Esophagus (tissue), 2 donors: ENCODE data around the gene ZNF84. TPM values are rescaled to one million over a fixed set of nuclear protein-coding genes. Genes with fewer than 3 reads are reported as not detected.

ENCODE experiments used
- H3K27ac ChIP-seq, 2 donors: one replicate each; pipeline ENCODE4 v1.5.1; 2013; ENCODE audit warnings: low read depth in 2 of 2, mild to moderate bottlenecking in 2 of 2, inconsistent platforms in 1 of 2, low read length in 1 of 2, moderate library complexity in 1 of 2
- H3K27me3 ChIP-seq, 2 donors: one replicate each; pipeline ENCODE4 v1.6.1; 2013; ENCODE audit warnings: low read length in 2 of 2, control low read depth in 1 of 2, mild to moderate bottlenecking in 1 of 2; ENCODE audit not compliant: insufficient read depth in 2 of 2, control insufficient read depth in 1 of 2
- H3K36me3 ChIP-seq, 2 donors: one replicate each; pipeline ENCODE4 v1.6.1; 2013; ENCODE audit warnings: low read length in 1 of 2; ENCODE audit not compliant: control insufficient read depth in 2 of 2, insufficient read depth in 2 of 2
- H3K4me1 ChIP-seq, 2 donors: one replicate each; pipeline ENCODE4 v1.6.1; 2013; ENCODE audit warnings: low read length in 1 of 2; ENCODE audit not compliant: control insufficient read depth in 2 of 2, insufficient read depth in 2 of 2
- H3K4me3 ChIP-seq, 2 donors: one replicate each; pipeline ENCODE4 v1.5.1; 2013; ENCODE audit warnings: low read length in 2 of 2, mild to moderate bottlenecking in 2 of 2, low read depth in 1 of 2, moderate library complexity in 1 of 2
- H3K9me3 ChIP-seq, 2 donors: one replicate each; pipeline ENCODE4 v1.6.1; 2013; ENCODE audit warnings: mild to moderate bottlenecking in 2 of 2, low read depth in 1 of 2, low read length in 1 of 2, moderate library complexity in 1 of 2; ENCODE audit not compliant: control insufficient read depth in 2 of 2, insufficient read depth in 1 of 2
- WGBS, 2 donors: extraction: QIAGEN DNeasy Blood & Tissue Kit; methylation state at CpG; one replicate each; pipeline ENCODE4 v1.1.7; 2013; 5-methylcytosine and 5-hydroxymethylcytosine counted together
- polyA plus RNA-seq, 2 donors: library from polyadenylated mRNA; stranded (reverse); fragments of 200-250 nt; gene quantifications; one replicate each; pipeline ENCODE4 v1.2.3, GENCODE V29; 2013
- donor health status: healthy with polysubstance abuse.
- donor health status: Bipolar disorder and iron deficiency.

Gene ZNF84
- polyA plus RNA-seq, 2 donors = 5.1 to 8.2 TPM

- peaks cover 9 to 24% of the 10 kb centered on the region in 2 donors for H3K9me3 ChIP-seq
- H3K27ac ChIP-seq = no peak overlapping the region
- H3K4me1 ChIP-seq = no peaks in the 10 kb centered on the region
- H3K27me3 ChIP-seq = no peaks in the 10 kb centered on the region
- H3K4me3 ChIP-seq = no peak overlapping the region
- H3K36me3 ChIP-seq = peaks cover 6 to 10% of the 10 kb centered on the region in 2 donors
- WGBS, 2 donors = 97 to 98% methylated on average over 1 of the region's 1 CpG
These were observed 69.8 kb downstream of the ZNF84 start for GRCh38 chr12:133107121-133107520.

- Histone ChIP-seq H3K4me1 (no peaks in the 10 kb centered on the region), H3K9me3 (peaks cover 9 to 22% of the 10 kb centered on the region in 2 donors), H3K27me3 (no peaks in the 10 kb centered on the region), H3K4me3 (no peak overlapping the region), H3K36me3 (peaks cover 6 to 9% of the 10 kb centered on the region in 2 donors), H3K27ac (no peak overlapping the region)
- WGBS, 2 donors = 97 to 99% methylated on average over 2 of the region's 2 CpGs
These were observed 70.8 kb downstream of the ZNF84 start for GRCh38 chr12:133108150-133108549.

Other genes starting within 250 kb of the ZNF84 start
- 10 to 100 TPM; 10.6 to 18.1 TPM for gene GOLGA3, start 208.6 kb upstream of the ZNF84 start, polyA plus RNA-seq
- 10 to 100 TPM; 20.4 to 30.2 TPM for gene CHFR, start 149.9 kb upstream of the ZNF84 start, polyA plus RNA-seq
- 1 to 10 TPM; 1.9 to 4.3 TPM for gene ZNF605, start 81.2 kb upstream of the ZNF84 start, polyA plus RNA-seq
- gene ZNF26, start 51.1 kb upstream of the ZNF84 start, polyA plus RNA-seq = 1 to 10 TPM; 2.8 to 3.4 TPM
- gene ZNF140, start 43.4 kb downstream of the ZNF84 start, polyA plus RNA-seq = 10 to 100 TPM in 1 of 2 donors, 1 to 10 TPM in 1; 9.0 to 12.3 TPM
- gene ZNF891, start 92.8 kb downstream of the ZNF84 start, polyA plus RNA-seq = under 1 TPM; 0.26 to 0.75 TPM
- gene ZNF10, start 93.1 kb downstream of the ZNF84 start, polyA plus RNA-seq = 1 to 10 TPM; 3.0 to 5.5 TPM
- 1 to 10 TPM; 3.3 to 6.2 TPM for gene ZNF268, start 144.0 kb downstream of the ZNF84 start, polyA plus RNA-seq
- gene ANHX, start 198.4 kb downstream of the ZNF84 start, polyA plus RNA-seq = not detected